Neural cell (in vitro differentiated cells): ENCODE results near the gene DUS1L. TPM values are rescaled to one million over a fixed set of nuclear protein-coding genes. Genes with fewer than 3 reads are reported as not detected.

Experiments used
- H2AFZ ChIP-seq: fragments of 200-600, 300-800 bp; sonication (generic), shearing (Covaris generic); 2 replicates; pipeline ENCODE4 v1.6.0; 2014; ENCODE audit warnings: low read depth, mild to moderate bottlenecking, antibody characterized with exemption, low read length, moderate library complexity
- H3F3A ChIP-seq: fragments of 200-600 bp; shearing (Covaris generic); 2 replicates; pipeline ENCODE4 v1.6.1; 2016; ENCODE audit warnings: mild to moderate bottlenecking, moderate library complexity, mixed read lengths, antibody characterized with exemption, low read length; ENCODE audit not compliant: insufficient read depth, poor library complexity, severe bottlenecking
- H3K27ac ChIP-seq: fragments of 200-600, 300-800 bp; sonication (generic), shearing (Covaris generic); 2 replicates; pipeline ENCODE4 v1.5.1; 2014; ENCODE audit warnings: mild to moderate bottlenecking, low read length, moderate library complexity
- H3K27me3 ChIP-seq: fragments of 300-800, 200-600 bp; sonication (generic), shearing (Covaris generic); 2 replicates; pipeline ENCODE4 v1.6.0; 2014; ENCODE audit warnings: mild to moderate bottlenecking, low read depth, low read length, moderate library complexity; ENCODE audit not compliant: insufficient read depth
- H3K36me3 ChIP-seq: fragments of 300-800, 200-600 bp; sonication (generic), shearing (Covaris generic); 2 replicates; pipeline ENCODE4 v1.5.1; 2014; ENCODE audit warnings: mild to moderate bottlenecking, antibody characterized with exemption, low read length, moderate library complexity; ENCODE audit not compliant: insufficient read depth
- H3K4me2 ChIP-seq: fragments of 300-800, 200-600 bp; sonication (generic), shearing (Covaris generic); 2 replicates; pipeline ENCODE4 v1.6.0; 2014; ENCODE audit warnings: mild to moderate bottlenecking, low read length
- H3K4me3 ChIP-seq: fragments of 300-800, 200-600 bp; sonication (generic), shearing (Covaris generic); 2 replicates; pipeline ENCODE4 v1.5.1; 2014; ENCODE audit warnings: mild to moderate bottlenecking, low read length, moderate library complexity
- H3K79me2 ChIP-seq: fragments of 200-600 bp; shearing (Covaris generic); replicated peaks from 2 replicates; pipeline ENCODE4 v1.6.0; 2014; ENCODE audit warnings: mild to moderate bottlenecking, low read length, moderate library complexity; ENCODE audit not compliant: insufficient read depth
- H3K9ac ChIP-seq: fragments of 300-800, 200-600 bp; sonication (generic), shearing (Covaris generic); 2 replicates; pipeline ENCODE4 v1.6.1; 2016; ENCODE audit warnings: mild to moderate bottlenecking, low read length, mixed read lengths
- H3K9me2 ChIP-seq: fragments of 200-600 bp; shearing (Covaris generic); 2 replicates; pipeline ENCODE4 v1.6.1; 2016; ENCODE audit warnings: mild to moderate bottlenecking, low read length, mixed read lengths; ENCODE audit not compliant: insufficient read depth
- H3K9me3 ChIP-seq: fragments of 200-600, 300-800 bp; sonication (generic), shearing (Covaris generic); 2 replicates; pipeline ENCODE4 v1.6.1; 2016; ENCODE audit warnings: mild to moderate bottlenecking, mixed run types, low read length, moderate library complexity, mixed read lengths
- H4K20me1 ChIP-seq: fragments of 200-600 bp; shearing (Covaris generic); 2 replicates; pipeline ENCODE4 v1.6.1; 2016; ENCODE audit warnings: mild to moderate bottlenecking, mixed run types; ENCODE audit not compliant: insufficient read depth
- EP300 ChIP-seq: fragments of 450-650 bp; conservative IDR thresholded peaks from 2 replicates; pipeline ENCODE4 v1.6.1; 2014; ENCODE audit warnings: antibody characterized with exemption, mild to moderate bottlenecking, moderate library complexity; ENCODE audit not compliant: poor library complexity, severe bottlenecking
- EZH2 ChIP-seq: fragments of 200-600, 300-800 bp; shearing (Covaris generic), sonication (generic); IDR thresholded peaks from 2 replicates; pipeline ENCODE4 v1.6.1; 2014; ENCODE audit warnings: antibody characterized with exemption, low read length, borderline replicate concordance, mild to moderate bottlenecking; ENCODE audit not compliant: insufficient read depth, poor library complexity, severe bottlenecking
- MXI1 ChIP-seq: fragments of 450-650 bp; conservative IDR thresholded peaks from 2 replicates; pipeline ENCODE4 v1.6.1; 2014; ENCODE audit warnings: antibody characterized with exemption, mild to moderate bottlenecking; ENCODE audit not compliant: poor library complexity, severe bottlenecking
- POLR2AphosphoS5 ChIP-seq: IDR thresholded peaks from 2 replicates; pipeline ENCODE4 v1.6.1; 2012
- RAD21 ChIP-seq: fragments of 450-650 bp; conservative IDR thresholded peaks from 2 replicates; pipeline ENCODE4 v1.6.1; 2014; ENCODE audit warnings: antibody characterized with exemption, mild to moderate bottlenecking, moderate library complexity
- SMC3 ChIP-seq: fragments of 450-650 bp; conservative IDR thresholded peaks from 2 replicates; pipeline ENCODE4 v1.6.1; 2014; ENCODE audit warnings: antibody characterized with exemption, mild to moderate bottlenecking, moderate library complexity; ENCODE audit not compliant: poor library complexity
- TAF1 ChIP-seq: IDR thresholded peaks from 2 replicates; pipeline ENCODE4 v1.6.1; 2012; ENCODE audit warnings: low read depth
- polyA plus RNA-seq: library from polyadenylated mRNA; depleted of rRNA; stranded (reverse); fragments of >200 nt; gene quantifications from 2 replicates; pipeline ENCODE4 v1.2.3, GENCODE V29; 2014
- TF ChIP-seq, protein P1 (sequence below): fragments of 450-650 bp; IDR thresholded peaks from 2 replicates; pipeline ENCODE4 v1.5.1; 2014; ENCODE audit warnings: antibody characterized with exemption, mild to moderate bottlenecking, moderate library complexity; ENCODE audit not compliant: poor library complexity, severe bottlenecking
- TF ChIP-seq, protein P2 (sequence below): IDR thresholded peaks from 2 replicates; pipeline ENCODE4 v1.6.1; 2012; ENCODE audit warnings: borderline replicate concordance

Gene DUS1L
- polyA plus RNA-seq, 1 donor from 2014 or later: 100 TPM

DNA sequence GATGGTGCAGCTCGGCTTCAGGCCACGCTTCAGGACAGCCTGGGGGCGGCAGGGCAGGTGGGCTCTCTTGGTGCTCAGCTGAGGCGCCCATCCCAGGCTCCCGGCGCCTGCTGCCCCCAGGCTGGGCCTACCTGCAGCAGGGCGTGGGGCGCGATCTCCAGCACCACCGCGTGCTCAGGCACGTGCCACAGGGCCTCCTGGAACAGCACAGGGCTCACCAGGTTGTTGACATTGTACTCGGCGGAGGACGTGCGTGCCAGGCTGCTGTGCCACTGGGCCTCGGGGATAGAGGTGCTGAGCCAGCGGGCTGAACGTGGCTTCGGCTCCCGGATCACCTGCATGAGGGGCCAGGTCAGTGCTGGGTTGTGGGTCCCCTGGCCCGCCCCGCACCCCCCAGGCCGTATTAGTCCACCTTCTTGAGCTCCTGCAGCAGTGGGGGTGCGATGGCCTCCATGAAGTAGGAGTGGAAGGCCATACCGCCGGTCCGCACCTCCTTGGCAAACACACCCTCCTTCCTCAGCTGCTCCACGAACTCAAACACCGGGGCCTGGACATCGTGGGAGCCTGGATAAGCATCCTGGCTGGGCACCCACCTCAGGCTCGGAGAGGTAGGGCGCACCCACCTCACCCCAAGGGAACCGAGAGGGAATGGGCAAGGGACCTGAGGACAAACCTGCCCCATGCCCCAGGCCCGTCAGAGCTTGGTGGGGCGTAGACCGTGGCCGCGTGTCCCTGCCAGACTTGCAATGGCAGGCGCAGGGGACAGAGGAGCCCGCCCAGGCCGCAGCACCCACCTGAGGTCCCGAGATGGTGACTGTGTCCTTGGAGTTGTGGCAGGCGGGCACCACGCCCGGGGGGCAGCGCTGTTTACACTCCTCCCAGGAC lies 23.5 kb upstream of the DUS1L start:
- H3K79me2 ChIP-seq: no peaks in the 10 kb centered on the region
- H3K4me2 ChIP-seq: no peak overlapping the region
- H3K27ac ChIP-seq: no peak overlapping the region
- H3K9me3 ChIP-seq: no peaks in the 10 kb centered on the region
- H2AFZ ChIP-seq: no peak overlapping the region
- no peaks in the 10 kb centered on the region for H4K20me1 ChIP-seq
- no peaks in the 10 kb centered on the region for H3K27me3 ChIP-seq
- no peaks in the 10 kb centered on the region for H3K9me2 ChIP-seq
- TF ChIP-seq MXI1: no peak
- no peak for TF ChIP-seq SMC3
- TF ChIP-seq POLR2AphosphoS5: no peak
- TF ChIP-seq EP300: no peak
- TF ChIP-seq EZH2: no peak
- no peak for TF ChIP-seq TAF1
- TF ChIP-seq RAD21: no peak
- TF ChIP-seq, protein P1, sequence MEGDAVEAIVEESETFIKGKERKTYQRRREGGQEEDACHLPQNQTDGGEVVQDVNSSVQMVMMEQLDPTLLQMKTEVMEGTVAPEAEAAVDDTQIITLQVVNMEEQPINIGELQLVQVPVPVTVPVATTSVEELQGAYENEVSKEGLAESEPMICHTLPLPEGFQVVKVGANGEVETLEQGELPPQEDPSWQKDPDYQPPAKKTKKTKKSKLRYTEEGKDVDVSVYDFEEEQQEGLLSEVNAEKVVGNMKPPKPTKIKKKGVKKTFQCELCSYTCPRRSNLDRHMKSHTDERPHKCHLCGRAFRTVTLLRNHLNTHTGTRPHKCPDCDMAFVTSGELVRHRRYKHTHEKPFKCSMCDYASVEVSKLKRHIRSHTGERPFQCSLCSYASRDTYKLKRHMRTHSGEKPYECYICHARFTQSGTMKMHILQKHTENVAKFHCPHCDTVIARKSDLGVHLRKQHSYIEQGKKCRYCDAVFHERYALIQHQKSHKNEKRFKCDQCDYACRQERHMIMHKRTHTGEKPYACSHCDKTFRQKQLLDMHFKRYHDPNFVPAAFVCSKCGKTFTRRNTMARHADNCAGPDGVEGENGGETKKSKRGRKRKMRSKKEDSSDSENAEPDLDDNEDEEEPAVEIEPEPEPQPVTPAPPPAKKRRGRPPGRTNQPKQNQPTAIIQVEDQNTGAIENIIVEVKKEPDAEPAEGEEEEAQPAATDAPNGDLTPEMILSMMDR: no peak
- TF ChIP-seq, protein P2, sequence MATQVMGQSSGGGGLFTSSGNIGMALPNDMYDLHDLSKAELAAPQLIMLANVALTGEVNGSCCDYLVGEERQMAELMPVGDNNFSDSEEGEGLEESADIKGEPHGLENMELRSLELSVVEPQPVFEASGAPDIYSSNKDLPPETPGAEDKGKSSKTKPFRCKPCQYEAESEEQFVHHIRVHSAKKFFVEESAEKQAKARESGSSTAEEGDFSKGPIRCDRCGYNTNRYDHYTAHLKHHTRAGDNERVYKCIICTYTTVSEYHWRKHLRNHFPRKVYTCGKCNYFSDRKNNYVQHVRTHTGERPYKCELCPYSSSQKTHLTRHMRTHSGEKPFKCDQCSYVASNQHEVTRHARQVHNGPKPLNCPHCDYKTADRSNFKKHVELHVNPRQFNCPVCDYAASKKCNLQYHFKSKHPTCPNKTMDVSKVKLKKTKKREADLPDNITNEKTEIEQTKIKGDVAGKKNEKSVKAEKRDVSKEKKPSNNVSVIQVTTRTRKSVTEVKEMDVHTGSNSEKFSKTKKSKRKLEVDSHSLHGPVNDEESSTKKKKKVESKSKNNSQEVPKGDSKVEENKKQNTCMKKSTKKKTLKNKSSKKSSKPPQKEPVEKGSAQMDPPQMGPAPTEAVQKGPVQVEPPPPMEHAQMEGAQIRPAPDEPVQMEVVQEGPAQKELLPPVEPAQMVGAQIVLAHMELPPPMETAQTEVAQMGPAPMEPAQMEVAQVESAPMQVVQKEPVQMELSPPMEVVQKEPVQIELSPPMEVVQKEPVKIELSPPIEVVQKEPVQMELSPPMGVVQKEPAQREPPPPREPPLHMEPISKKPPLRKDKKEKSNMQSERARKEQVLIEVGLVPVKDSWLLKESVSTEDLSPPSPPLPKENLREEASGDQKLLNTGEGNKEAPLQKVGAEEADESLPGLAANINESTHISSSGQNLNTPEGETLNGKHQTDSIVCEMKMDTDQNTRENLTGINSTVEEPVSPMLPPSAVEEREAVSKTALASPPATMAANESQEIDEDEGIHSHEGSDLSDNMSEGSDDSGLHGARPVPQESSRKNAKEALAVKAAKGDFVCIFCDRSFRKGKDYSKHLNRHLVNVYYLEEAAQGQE: no peak
- H3K36me3 ChIP-seq: no peaks in the 10 kb centered on the region
- no peak overlapping the region for H3K9ac ChIP-seq
- H3F3A ChIP-seq: no peaks in the 10 kb centered on the region
- no peak overlapping the region for H3K4me3 ChIP-seq

DNA sequence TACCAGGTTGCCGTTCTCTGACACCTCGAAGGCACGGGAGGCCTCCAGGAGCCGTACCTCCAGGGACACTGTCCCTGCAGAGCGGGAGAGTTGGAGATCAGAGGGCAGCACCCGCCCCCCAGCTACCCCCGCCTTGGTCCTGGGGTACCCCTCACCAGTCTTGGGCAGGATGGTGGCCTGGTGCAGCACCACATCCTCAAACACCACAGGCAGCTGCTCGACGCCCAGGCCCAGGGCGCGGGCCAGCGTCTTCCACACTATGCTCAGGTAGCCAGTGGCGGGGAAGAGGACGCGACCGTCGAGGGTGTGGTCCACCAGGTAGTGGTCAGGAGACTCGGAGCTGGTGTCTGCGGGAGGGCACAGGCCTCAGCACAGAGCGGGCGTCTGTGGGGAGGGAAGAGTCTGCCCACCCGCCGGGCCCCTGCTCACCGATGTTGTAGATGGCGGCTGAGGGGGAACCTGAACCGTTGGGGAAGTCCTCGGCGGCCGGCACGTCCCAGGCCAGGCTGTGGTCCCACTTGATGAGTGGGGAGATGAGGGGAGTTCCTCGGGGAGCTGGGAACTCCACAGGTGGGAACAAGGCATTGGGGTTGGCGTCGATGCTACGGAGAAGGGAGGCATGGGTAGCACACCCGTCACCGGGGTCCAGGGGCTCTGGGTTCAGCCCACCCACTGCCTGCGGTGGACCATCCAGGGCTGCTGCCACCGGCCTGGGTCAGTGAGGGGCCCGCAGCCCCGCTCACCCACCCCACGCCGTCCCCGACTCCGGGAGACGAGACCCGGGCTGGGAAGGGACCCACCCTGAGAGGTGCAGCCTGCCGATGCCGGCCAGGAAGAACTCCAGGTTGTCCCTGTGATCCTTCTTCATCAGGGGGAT lies 22.6 kb upstream of the DUS1L start:
- no peaks in the 10 kb centered on the region for H3K36me3 ChIP-seq
- H3K4me3 ChIP-seq: no peak overlapping the region
- no peak overlapping the region for H3K27ac ChIP-seq
- H3K9ac ChIP-seq: no peak overlapping the region
- H3K79me2 ChIP-seq: no peaks in the 10 kb centered on the region
- H4K20me1 ChIP-seq: no peaks in the 10 kb centered on the region
- no peak overlapping the region for H3K4me2 ChIP-seq
- H3K9me2 ChIP-seq: no peaks in the 10 kb centered on the region
- no peaks in the 10 kb centered on the region for H3F3A ChIP-seq
- no peaks in the 10 kb centered on the region for H3K27me3 ChIP-seq
- no peak overlapping the region for H2AFZ ChIP-seq
- no peak for TF ChIP-seq TAF1
- TF ChIP-seq, protein P2: no peak
- no peak for TF ChIP-seq SMC3
- TF ChIP-seq EP300: no peak
- TF ChIP-seq POLR2AphosphoS5: no peak
- TF ChIP-seq MXI1: no peak
- TF ChIP-seq, protein P1: no peak
- TF ChIP-seq RAD21: no peak
- TF ChIP-seq EZH2: no peak
- no peaks in the 10 kb centered on the region for H3K9me3 ChIP-seq
